SK-N-SH (cell line): ENCODE measurements around the gene HLA-DQB1. TPM values are rescaled to one million over a fixed set of nuclear protein-coding genes. Genes with fewer than 3 reads are reported as not detected.

ENCODE experiments used
- CTCF ChIA-PET: fragments of 300-600, 350-600 bp; formaldehyde crosslinking; extraction: SDS; loops from one replicate; lab custom pipeline; 2021; lab: Yijun Ruan, JAX
- POLR2A ChIA-PET: fragments of 350-600 bp; sonication (Branson Sonifier 250); formaldehyde crosslinking; extraction: SDS; loops from one replicate; lab custom pipeline; 2020; ENCODE audit warnings: antibody characterized with exemption, inconsistent platforms; lab: Yijun Ruan, JAX
- DNase-seq: peaks from one replicate; pipeline ENCODE4 v3.0.0; 2012
- H2AFZ ChIP-seq: fragments of 200-600 bp; sonication (generic); 2 replicates; pipeline ENCODE4 v1.8.1; 2016; ENCODE audit warnings: antibody characterized with exemption, mild to moderate bottlenecking, low read depth
- H3F3A ChIP-seq: fragments of 200-600 bp; sonication (generic); replicated peaks from 2 replicates; pipeline ENCODE3; 2016; ENCODE audit warnings: antibody characterized with exemption, mild to moderate bottlenecking; ENCODE audit not compliant: insufficient read depth
- H3K27ac ChIP-seq, 2 experiments: fragments of 200-500 bp in 1 of 2; fragments of 200-600 bp in 1 of 2; sonication (Bioruptor generic) in 1 of 2; sonication (generic), shearing (Covaris generic) in 1 of 2; 2 replicates each; pipeline versions ENCODE4 v1.5.1 to v1.6.1; 2014 to 2016; ENCODE audit warnings: low read depth in 2 of 2, inconsistent platforms in 1 of 2, low read length in 1 of 2, mild to moderate bottlenecking in 1 of 2, mixed read lengths in 1 of 2
- H3K27me3 ChIP-seq: fragments of 200-600 bp; sonication (generic), shearing (Covaris generic); 2 replicates; pipeline ENCODE4 v1.6.1; 2016; ENCODE audit warnings: mixed run types; ENCODE audit not compliant: insufficient read depth
- H3K36me3 ChIP-seq, 2 experiments: fragments of 200-500 bp in 1 of 2; fragments of 200-600 bp in 1 of 2; sonication (Bioruptor generic) in 1 of 2; sonication (generic) in 1 of 2; replicated peaks in 1 of 2; 2 replicates each; pipeline versions ENCODE3 to v1.5.1; 2014 to 2016; ENCODE audit warnings: low read length in 1 of 2, mild to moderate bottlenecking in 1 of 2; ENCODE audit not compliant: insufficient read depth in 2 of 2, control insufficient read depth in 1 of 2
- H3K4me1 ChIP-seq, 2 experiments: fragments of 200-500 bp in 1 of 2; fragments of 200-600 bp in 1 of 2; sonication (Bioruptor generic) in 1 of 2; sonication (generic), shearing (Covaris generic) in 1 of 2; 2 replicates each; pipeline versions ENCODE4 v1.5.1 to v1.6.1; 2014 to 2016; ENCODE audit warnings: low read depth in 1 of 2, low read length in 1 of 2, mixed run types in 1 of 2; ENCODE audit not compliant: insufficient read depth in 2 of 2, control insufficient read depth in 1 of 2
- H3K4me2 ChIP-seq: fragments of 200-600 bp; sonication (generic), shearing (Covaris generic); 2 replicates; pipeline ENCODE4 v1.6.1; 2017; ENCODE audit warnings: mixed run types
- H3K4me3 ChIP-seq, 2 experiments: fragments of 200-500 bp in 1 of 2; fragments of 200-600 bp in 1 of 2; sonication (Bioruptor generic) in 1 of 2; sonication (generic), shearing (Covaris generic) in 1 of 2; 2 replicates each; pipeline versions ENCODE4 v1.5.1 to v1.8.1; 2014 to 2016; ENCODE audit warnings: low read depth in 2 of 2, inconsistent platforms in 1 of 2, low read length in 1 of 2, mild to moderate bottlenecking in 1 of 2, mixed read lengths in 1 of 2, moderate library complexity in 1 of 2
- H3K79me2 ChIP-seq: fragments of 200-600 bp; sonication (generic); 2 replicates; pipeline ENCODE4 v1.8.1; 2017; ENCODE audit warnings: mild to moderate bottlenecking; ENCODE audit not compliant: insufficient read depth
- H3K9ac ChIP-seq: fragments of 200-600 bp; sonication (generic); 2 replicates; pipeline ENCODE4 v1.6.1; 2017; ENCODE audit warnings: mixed run types
- H3K9me2 ChIP-seq: fragments of 200-600 bp; sonication (generic); 2 replicates; pipeline ENCODE4 v1.6.1; 2017; ENCODE audit warnings: mixed run types
- H3K9me3 ChIP-seq: fragments of 200-600 bp; sonication (generic); 2 replicates; pipeline ENCODE4 v1.6.1; 2017; ENCODE audit warnings: mixed run types, mild to moderate bottlenecking, moderate library complexity
- H4K20me1 ChIP-seq: fragments of 200-600 bp; sonication (generic); 2 replicates; pipeline ENCODE4 v1.6.1; 2017; ENCODE audit warnings: mild to moderate bottlenecking, mixed run types; ENCODE audit not compliant: insufficient read depth
- CTCF ChIP-seq: fragments of 200-600 bp; sonication (generic); IDR thresholded peaks from 2 replicates; pipeline ENCODE4 v1.6.1; 2017; ENCODE audit warnings: antibody characterized with exemption, mild to moderate bottlenecking, moderate library complexity
- EZH2phosphoT487 ChIP-seq: fragments of 200-600 bp; sonication (generic); IDR thresholded peaks from 2 replicates; pipeline ENCODE4 v1.6.1; 2017; ENCODE audit warnings: low read depth, mixed run types, mild to moderate bottlenecking, antibody characterized with exemption, moderate library complexity, borderline replicate concordance
- FOSL2 ChIP-seq: IDR thresholded peaks from 2 replicates; pipeline ENCODE4 v1.4.0; 2012; ENCODE audit warnings: low read depth, mild to moderate bottlenecking, moderate library complexity, borderline replicate concordance
- GABPA ChIP-seq: IDR thresholded peaks from 2 replicates; pipeline ENCODE4 v1.4.0; 2012; ENCODE audit warnings: low read depth, mild to moderate bottlenecking
- GATA2 ChIP-seq: sonication (generic); formaldehyde crosslinking; IDR thresholded peaks from 2 replicates; pipeline ENCODE4 v1.5.0; 2020; ENCODE audit warnings: mild to moderate bottlenecking, missing genetic modification reagents
- JUND ChIP-seq: IDR thresholded peaks from 2 replicates; pipeline ENCODE4 v1.4.0; 2012
- MEF2A ChIP-seq: IDR thresholded peaks from 2 replicates; pipeline ENCODE4 v1.4.0; 2012; ENCODE audit warnings: low read depth, borderline replicate concordance
- RFX5 ChIP-seq: IDR thresholded peaks from 2 replicates; pipeline ENCODE4 v1.6.1; 2012; ENCODE audit warnings: mild to moderate bottlenecking, improper control_type of control experiment, low read length
- SIN3A ChIP-seq: IDR thresholded peaks from 2 replicates; pipeline ENCODE4 v1.6.1; 2012; ENCODE audit warnings: low read depth, mild to moderate bottlenecking, low read length, moderate library complexity, borderline replicate concordance
- SMC3 ChIP-seq: IDR thresholded peaks from 2 replicates; pipeline ENCODE4 v1.6.1; 2012; ENCODE audit warnings: low read depth, low read length, improper control_type of control experiment
- TAF1 ChIP-seq: IDR thresholded peaks from 2 replicates; pipeline ENCODE4 v1.6.1; 2012; ENCODE audit warnings: low read depth, mild to moderate bottlenecking, low read length, moderate library complexity, borderline replicate concordance
- USF1 ChIP-seq: IDR thresholded peaks from 2 replicates; pipeline ENCODE4 v1.4.0; 2012; ENCODE audit warnings: low read depth, borderline replicate concordance
- whole genome bisulfite sequencing: methylation state at CpG from one replicate; pipeline ENCODE4 v1.1.6; 2017; ENCODE audit warnings: low lambda C conversion rate; 5-methylcytosine and 5-hydroxymethylcytosine counted together
- polyA plus RNA-seq, 3 experiments: library from polyadenylated mRNA; depleted of rRNA; stranded (reverse); fragments of >200 nt; gene quantifications; 2 replicates each; pipeline ENCODE4 v1.2.3, GENCODE V29; 2012
- TF ChIP-seq, protein P1 (sequence below): IDR thresholded peaks from 2 replicates; pipeline ENCODE4 v1.4.0; 2012; ENCODE audit warnings: low read depth
- TF ChIP-seq, protein P2 (sequence below): fragments of 150-350 bp; IDR thresholded peaks from 2 replicates; pipeline ENCODE4 v1.6.1; 2016; ENCODE audit warnings: mild to moderate bottlenecking, low read depth, low read length
- TF ChIP-seq, protein P3 (sequence below): fragments of 150-350 bp; IDR thresholded peaks from 2 replicates; pipeline ENCODE4 v1.6.1; 2017; ENCODE audit warnings: antibody characterized with exemption, low read length, low read depth, borderline replicate concordance
- TF ChIP-seq, protein P4 (sequence below): IDR thresholded peaks from 2 replicates; pipeline ENCODE4 v1.6.1; 2012; ENCODE audit warnings: mild to moderate bottlenecking, low read depth, low read length, moderate library complexity

HLA-DQB1 gene
- not detected in 2 replicates for polyA plus RNA-seq (2012; rRNA removed)
- 0.09 TPM in 1 of 2 replicates, not detected in the other for polyA plus RNA-seq (2012; cell fraction: cytosol; rRNA removed)
- not detected in 2 replicates for polyA plus RNA-seq (2012; cell fraction: nucleus; rRNA removed)

DNA sequence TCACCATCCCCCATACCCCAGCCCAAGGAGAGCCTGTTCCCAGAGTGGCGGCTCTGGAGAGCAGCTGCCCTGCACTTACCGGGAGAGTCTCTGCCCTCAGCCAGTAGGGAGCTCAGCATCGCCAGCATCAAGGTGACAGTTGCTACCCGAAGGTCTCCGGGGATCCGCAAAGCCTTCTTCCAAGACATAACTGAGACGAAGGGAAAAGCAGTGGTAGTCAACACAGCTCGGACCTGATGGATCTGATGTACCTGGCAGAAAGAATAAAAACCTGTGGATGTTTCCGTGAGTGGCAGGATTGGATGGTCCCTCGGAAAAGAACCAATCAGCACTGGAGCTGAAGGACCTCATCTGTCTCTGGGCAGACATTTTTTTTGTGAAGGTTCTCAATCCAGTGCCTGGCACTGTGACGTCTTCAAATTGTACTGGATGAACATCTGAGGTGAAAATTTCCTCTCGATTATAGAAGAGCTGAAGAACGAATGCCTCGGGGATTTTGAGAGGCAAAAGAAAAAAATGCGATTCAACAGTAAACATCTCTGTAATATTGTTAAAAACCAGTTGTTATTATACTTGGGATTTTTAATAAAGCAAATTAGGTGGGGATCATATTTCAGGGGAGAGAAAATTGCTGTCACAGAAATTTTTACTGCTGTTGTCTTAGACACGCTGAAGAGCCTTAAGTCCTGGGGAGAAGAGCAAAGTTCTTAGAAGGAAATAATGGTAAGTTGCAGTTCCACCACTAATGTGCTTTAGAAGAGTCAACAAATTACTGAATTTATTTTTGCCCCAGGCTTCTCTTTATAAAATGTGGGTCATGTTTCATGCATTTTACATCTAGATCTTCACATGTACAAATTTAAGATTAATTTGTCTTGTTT, at the start of gene HLA-DQB1:
Gene HLA-DQB1, minus strand, starts transcription at position 238 of the 881 bp plus-strand sequence. Its CDS starts 50 bp downstream, at position 188.
- peak; percentile 49 for DNase-seq
- ChIA-PET POLR2A (no interaction called here), CTCF (no interaction called here)
- no peak within 1 kb of the TSS for H3K4me3 ChIP-seq
- no peaks in the 10 kb centered on the region for H3K79me2 ChIP-seq
- H2AFZ ChIP-seq = no peak within 1 kb of the TSS
- under 1% methylated on average over 16 of the region's 16 CpGs for WGBS
- no peaks in the 10 kb centered on the region; the same call in 1 of the 2 replicates for H3K27me3 ChIP-seq
- no peak within 1 kb of the TSS for H3K4me2 ChIP-seq
- no peaks in the 10 kb centered on the region for H4K20me1 ChIP-seq
- TF ChIP-seq, protein P1, sequence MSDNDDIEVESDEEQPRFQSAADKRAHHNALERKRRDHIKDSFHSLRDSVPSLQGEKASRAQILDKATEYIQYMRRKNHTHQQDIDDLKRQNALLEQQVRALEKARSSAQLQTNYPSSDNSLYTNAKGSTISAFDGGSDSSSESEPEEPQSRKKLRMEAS = no peak
- no peak for TF ChIP-seq GATA2
- peak; percentile 98 for TF ChIP-seq RFX5
- TF ChIP-seq FOSL2 = no peak
- TF ChIP-seq, protein P2, sequence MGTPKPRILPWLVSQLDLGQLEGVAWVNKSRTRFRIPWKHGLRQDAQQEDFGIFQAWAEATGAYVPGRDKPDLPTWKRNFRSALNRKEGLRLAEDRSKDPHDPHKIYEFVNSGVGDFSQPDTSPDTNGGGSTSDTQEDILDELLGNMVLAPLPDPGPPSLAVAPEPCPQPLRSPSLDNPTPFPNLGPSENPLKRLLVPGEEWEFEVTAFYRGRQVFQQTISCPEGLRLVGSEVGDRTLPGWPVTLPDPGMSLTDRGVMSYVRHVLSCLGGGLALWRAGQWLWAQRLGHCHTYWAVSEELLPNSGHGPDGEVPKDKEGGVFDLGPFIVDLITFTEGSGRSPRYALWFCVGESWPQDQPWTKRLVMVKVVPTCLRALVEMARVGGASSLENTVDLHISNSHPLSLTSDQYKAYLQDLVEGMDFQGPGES = no peak
- no peak for TF ChIP-seq CTCF
- no peaks in the 10 kb centered on the region for H3K36me3 ChIP-seq
- no peak within 1 kb of the TSS for H3K9ac ChIP-seq
- no peaks in the 10 kb centered on the region for H3K4me1 ChIP-seq
- H3K9me2 ChIP-seq = no peaks in the 10 kb centered on the region
- no peaks in the 10 kb centered on the region for H3K9me3 ChIP-seq
- H3F3A ChIP-seq = no peaks in the 10 kb centered on the region
- no peak within 1 kb of the TSS for H3K27ac ChIP-seq

GRCh38 chr6:32713241-32713640, 46.8 kb upstream of the HLA-DQB1 start:
- H3K36me3 ChIP-seq = no peaks in the 10 kb centered on the region
- no peak overlapping the region for H3K4me3 ChIP-seq
- no peaks in the 10 kb centered on the region for H4K20me1 ChIP-seq
- no peak overlapping the region for H3K4me2 ChIP-seq
- DNase-seq = no peak
- H3K79me2 ChIP-seq = no peaks in the 10 kb centered on the region
- ChIA-PET CTCF (interaction anchor here (0.8 to 2.9 kb wide), 2 partner anchors 13 to 431 kb away, joined by 3 to 9 read pairs; no protein-coding TSS in a partner anchor), POLR2A (no interaction called here)
- no peak overlapping the region for H2AFZ ChIP-seq
- H3F3A ChIP-seq = no peaks in the 10 kb centered on the region
- H3K9me2 ChIP-seq = no peaks in the 10 kb centered on the region
- no peak overlapping the region for H3K27ac ChIP-seq
- H3K9ac ChIP-seq = no peak overlapping the region
- H3K9me3 ChIP-seq = no peaks in the 10 kb centered on the region
- H3K27me3 ChIP-seq = no peaks in the 10 kb centered on the region; the same call in 1 of the 2 replicates
- H3K4me1 ChIP-seq = no peaks in the 10 kb centered on the region
- TF ChIP-seq MEF2A = no peak
- TF ChIP-seq GATA2 = no peak
- TF ChIP-seq, protein P3, sequence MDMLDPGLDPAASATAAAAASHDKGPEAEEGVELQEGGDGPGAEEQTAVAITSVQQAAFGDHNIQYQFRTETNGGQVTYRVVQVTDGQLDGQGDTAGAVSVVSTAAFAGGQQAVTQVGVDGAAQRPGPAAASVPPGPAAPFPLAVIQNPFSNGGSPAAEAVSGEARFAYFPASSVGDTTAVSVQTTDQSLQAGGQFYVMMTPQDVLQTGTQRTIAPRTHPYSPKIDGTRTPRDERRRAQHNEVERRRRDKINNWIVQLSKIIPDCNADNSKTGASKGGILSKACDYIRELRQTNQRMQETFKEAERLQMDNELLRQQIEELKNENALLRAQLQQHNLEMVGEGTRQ = no peak
- no peak for TF ChIP-seq SMC3
- TF ChIP-seq GABPA = no peak
- TF ChIP-seq JUND = no peak
- TF ChIP-seq, protein P4, sequence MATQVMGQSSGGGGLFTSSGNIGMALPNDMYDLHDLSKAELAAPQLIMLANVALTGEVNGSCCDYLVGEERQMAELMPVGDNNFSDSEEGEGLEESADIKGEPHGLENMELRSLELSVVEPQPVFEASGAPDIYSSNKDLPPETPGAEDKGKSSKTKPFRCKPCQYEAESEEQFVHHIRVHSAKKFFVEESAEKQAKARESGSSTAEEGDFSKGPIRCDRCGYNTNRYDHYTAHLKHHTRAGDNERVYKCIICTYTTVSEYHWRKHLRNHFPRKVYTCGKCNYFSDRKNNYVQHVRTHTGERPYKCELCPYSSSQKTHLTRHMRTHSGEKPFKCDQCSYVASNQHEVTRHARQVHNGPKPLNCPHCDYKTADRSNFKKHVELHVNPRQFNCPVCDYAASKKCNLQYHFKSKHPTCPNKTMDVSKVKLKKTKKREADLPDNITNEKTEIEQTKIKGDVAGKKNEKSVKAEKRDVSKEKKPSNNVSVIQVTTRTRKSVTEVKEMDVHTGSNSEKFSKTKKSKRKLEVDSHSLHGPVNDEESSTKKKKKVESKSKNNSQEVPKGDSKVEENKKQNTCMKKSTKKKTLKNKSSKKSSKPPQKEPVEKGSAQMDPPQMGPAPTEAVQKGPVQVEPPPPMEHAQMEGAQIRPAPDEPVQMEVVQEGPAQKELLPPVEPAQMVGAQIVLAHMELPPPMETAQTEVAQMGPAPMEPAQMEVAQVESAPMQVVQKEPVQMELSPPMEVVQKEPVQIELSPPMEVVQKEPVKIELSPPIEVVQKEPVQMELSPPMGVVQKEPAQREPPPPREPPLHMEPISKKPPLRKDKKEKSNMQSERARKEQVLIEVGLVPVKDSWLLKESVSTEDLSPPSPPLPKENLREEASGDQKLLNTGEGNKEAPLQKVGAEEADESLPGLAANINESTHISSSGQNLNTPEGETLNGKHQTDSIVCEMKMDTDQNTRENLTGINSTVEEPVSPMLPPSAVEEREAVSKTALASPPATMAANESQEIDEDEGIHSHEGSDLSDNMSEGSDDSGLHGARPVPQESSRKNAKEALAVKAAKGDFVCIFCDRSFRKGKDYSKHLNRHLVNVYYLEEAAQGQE = no peak
- TF ChIP-seq USF1 = no peak
- TF ChIP-seq EZH2phosphoT487 = no peak
- TF ChIP-seq FOSL2 = no peak
- TF ChIP-seq TAF1 = no peak
- TF ChIP-seq SIN3A = no peak
